ENCODE data around the gene TMEM132E.

The TMEM132E gene

DNA sequence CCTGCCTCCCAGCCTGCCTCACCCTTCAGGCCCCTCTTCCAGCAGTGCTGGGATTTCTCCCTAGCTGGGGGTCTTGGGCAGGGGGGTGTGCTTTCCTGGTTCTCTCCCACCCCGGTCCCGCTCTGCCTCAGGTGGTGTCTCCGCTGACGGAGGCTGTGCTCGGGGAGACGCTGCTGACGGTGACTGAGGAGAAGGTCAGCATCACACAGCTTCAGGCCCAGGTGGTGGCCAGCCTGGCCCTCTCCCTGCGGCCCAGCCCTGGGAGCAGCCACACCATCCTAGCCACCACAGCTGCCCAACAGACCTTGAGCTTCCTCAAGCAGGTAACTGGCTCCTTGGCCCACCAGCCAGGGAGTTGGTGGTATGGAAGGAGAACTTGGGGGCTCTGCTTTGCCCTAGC lies 56.5 kb downstream of the TMEM132E start:
- no peak for DNase-seq (ENCODE audit: low spot score)

DNA sequence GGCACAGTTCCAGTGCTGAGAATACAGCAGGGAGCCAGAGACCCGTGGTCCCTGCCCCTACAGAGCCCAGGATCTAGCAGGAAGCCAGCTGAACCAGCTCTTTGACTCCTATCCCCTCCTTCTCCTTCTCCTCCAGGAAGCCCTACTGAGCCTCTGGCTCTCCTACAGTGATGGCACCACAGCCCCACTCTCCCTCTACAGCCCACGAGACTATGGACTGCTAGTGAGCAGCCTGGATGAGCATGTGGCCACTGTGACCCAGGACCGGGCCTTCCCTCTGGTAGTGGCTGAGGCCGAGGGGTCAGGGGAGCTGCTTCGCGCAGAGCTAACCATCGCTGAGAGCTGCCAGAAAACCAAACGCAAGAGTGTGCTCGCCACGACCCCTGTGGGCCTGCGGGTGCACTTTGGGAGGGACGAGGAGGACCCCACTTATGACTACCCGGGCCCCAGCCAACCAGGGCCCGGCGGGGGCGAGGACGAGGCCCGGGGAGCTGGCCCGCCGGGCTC lies 57.7 kb downstream of the TMEM132E start:
- no peak for DNase-seq (ENCODE audit: low spot score)

DNA sequence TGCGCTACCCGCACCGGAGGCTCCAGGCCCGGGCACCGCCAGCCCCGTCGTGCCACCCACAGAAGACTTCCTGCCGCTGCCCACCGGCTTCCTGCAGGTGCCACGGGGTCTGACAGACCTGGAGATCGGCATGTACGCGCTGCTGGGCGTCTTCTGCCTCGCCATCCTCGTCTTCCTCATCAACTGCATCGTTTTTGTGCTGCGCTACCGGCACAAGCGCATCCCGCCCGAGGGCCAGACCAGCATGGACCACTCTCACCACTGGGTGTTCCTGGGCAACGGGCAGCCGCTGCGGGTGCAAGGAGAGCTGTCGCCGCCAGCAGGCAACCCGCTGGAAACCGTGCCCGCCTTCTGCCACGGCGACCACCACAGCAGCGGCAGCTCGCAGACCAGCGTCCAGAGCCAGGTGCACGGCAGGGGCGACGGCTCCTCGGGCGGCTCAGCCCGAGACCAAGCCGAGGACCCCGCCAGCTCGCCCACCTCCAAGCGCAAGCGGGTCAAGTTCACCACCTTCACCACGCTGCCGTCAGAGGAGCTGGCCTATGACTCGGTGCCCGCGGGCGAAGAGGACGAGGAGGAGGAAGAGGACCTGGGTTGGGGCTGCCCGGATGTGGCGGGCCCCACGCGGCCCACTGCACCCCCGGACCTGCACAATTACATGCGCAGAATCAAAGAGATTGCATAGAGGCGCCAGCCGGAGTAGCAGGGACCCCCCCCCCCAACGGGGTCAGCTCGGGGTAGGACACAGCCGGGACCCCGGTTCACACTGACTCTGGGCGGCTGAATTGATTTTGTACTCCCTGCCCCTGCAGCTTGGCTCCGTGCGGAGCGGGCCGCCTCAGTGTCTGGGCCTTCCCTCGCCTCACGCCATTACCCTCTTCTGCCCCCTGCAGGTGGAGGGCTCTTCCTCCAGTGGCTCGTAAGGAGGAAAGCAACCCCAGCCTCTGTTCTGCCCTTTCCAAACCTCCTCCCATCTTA lies 58.5 kb downstream of the TMEM132E start:
- peak; percentile 71 for DNase-seq (ENCODE audit: low spot score)

- no peak for DNase-seq (ENCODE audit: low spot score)
Observed at GRCh38 chr17:34638526-34639260, 59.3 kb downstream of the TMEM132E start.

DNA sequence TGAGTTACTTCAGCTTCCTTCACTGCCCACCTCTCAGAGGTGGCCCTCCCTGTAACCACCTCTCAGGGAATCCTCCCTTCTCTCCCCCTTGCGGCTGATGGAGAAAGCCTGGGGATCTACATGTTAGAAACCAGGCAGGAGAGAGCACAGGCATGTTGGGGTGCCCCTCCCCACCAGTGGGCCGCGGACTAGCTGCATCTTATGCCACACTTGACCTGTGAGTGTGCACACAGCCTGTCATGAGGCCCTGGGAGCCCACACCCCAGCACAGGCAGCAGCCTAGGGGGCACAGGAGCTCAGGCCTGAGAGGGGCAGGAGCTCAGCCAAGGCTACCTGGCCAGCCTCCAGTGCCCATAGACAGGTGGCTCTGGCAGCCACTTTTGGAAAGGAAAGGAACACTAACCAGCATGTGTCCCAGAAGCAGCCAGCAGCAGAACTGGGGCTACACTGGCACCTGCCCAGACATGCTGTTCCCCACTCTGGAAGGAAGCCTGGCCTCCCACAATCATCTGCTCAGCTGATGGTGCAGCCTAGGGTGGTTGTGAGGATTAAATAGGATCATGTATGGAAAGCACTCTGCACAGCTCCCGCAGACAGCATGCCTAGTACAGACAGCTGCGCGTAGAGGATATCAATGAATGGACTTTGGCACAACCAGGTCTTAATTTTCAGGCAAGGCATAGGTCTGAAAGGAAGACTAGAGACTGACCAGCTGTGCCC lies 60.5 kb downstream of the TMEM132E start:
- no peak for DNase-seq (ENCODE audit: low spot score)

DNA sequence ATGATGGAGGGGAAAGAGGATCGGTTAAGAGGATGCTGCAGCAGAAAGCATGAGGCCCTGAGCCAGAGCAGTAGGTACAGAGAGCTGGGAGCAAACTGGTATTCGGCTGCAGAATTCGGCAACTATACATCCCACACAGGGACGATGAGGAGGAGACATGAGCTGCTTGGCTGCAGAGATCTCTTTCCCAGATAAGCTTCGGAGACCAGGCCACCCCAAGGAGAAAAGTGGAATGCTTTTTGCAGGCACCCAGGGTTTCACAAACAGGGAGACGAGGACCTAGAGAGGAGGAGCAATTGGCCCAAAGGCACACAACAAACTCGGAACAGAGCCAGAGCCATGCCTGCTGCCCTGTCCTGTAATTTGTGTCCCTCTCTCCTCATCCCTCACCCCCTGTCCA lies 62.0 kb downstream of the TMEM132E start:
- no peak for DNase-seq (ENCODE audit: low spot score)

GRCh38 chr17:34644941-34645550 lies 65.7 kb downstream of the TMEM132E start:
- DNase-seq (ENCODE audit: low spot score) = no peak

GRCh38 chr17:34645594-34645993 lies 66.2 kb downstream of the TMEM132E start:
- DNase-seq (ENCODE audit: low spot score) = no peak

GRCh38 chr17:34647511-34647910 lies 68.1 kb downstream of the TMEM132E start:
- DNase-seq (ENCODE audit: low spot score) = no peak

GRCh38 chr17:34650051-34650750 lies 70.8 kb downstream of the TMEM132E start:
- no peak for DNase-seq (ENCODE audit: low spot score)

GRCh38 chr17:34651402-34651811 lies 72.0 kb downstream of the TMEM132E start:
- DNase-seq (ENCODE audit: low spot score) = no peak

DNA sequence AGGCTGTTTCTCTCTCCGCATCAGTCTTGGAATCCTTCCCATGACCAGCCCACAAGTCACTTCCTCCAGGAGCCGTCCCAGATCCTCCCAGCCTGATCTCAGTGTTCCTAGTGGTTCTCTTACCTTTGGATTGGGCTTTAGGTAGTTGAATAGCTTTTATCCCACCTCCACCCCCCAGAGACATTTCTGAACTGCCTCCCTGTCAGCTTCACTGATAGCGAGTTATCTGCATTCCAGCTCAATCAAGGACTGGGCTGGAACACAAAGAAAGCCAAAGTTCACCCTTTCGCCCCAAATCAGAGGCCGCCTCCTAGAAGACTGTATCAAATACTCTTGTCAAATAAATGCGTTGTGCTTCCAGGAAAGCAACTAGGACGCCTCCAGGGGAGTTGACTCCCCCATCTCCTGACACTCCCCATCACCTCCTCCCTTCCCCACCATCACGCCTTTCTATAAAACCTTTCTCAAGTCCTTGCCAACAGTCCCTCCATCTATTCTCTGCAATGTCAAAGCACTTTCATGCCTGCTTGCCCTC lies 72.7 kb downstream of the TMEM132E start:
- no peak for DNase-seq (ENCODE audit: low spot score)

GRCh38 chr17:34653511-34653910 lies 74.1 kb downstream of the TMEM132E start:
- DNase-seq (ENCODE audit: low spot score) = no peak

DNA sequence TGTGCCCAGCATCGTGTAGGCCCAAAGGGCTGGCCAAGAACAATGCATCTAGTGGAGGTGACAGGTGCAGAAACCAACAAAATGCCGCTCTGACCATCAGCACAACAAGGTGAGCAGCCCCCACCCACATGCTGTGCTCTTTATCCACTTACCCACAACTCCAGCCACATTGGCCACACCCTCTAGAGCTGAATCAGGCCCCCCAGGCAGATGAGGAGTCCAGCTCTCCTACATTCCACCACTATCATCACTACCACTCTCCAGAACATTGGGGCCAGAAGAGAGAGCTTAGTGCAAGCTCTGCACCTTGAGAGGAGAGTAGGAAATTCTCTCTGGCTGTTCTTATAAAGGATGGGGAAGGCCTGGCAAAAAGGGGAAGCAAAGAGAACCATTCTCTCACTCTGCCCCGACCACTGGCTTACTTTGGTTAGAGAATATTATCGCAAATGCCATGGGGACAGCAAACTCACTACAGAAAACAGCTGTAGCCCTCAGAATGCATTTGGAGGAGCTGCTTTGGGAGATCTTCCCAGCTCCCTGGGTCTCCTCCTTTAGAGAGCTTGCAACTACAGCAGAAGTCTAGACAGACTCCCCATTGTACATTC lies 75.0 kb downstream of the TMEM132E start:
- no peak for DNase-seq (ENCODE audit: low spot score)

DNA sequence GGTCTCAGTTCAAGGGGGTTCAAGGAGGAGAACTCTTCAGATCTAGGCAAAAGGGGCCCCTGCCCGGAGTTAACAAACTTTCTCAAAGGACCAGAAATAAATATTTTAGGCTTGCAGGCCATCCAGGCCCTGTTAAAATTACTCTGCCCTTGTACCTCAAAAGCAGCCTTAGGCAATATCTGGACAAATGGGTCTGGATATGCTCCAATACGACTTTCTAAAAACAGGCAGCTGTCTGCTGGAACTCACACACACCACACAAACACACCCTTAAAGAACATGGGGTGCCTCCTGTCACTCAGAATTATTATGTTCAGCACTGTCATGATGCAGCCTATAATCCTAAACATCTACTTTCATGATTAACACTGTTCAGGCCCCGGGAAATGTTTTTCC lies 75.5 kb downstream of the TMEM132E start:
- no peak for DNase-seq (ENCODE audit: low spot score)

GRCh38 chr17:34656801-34657200 lies 77.4 kb downstream of the TMEM132E start:
- no peak for DNase-seq (ENCODE audit: low spot score)

DNA sequence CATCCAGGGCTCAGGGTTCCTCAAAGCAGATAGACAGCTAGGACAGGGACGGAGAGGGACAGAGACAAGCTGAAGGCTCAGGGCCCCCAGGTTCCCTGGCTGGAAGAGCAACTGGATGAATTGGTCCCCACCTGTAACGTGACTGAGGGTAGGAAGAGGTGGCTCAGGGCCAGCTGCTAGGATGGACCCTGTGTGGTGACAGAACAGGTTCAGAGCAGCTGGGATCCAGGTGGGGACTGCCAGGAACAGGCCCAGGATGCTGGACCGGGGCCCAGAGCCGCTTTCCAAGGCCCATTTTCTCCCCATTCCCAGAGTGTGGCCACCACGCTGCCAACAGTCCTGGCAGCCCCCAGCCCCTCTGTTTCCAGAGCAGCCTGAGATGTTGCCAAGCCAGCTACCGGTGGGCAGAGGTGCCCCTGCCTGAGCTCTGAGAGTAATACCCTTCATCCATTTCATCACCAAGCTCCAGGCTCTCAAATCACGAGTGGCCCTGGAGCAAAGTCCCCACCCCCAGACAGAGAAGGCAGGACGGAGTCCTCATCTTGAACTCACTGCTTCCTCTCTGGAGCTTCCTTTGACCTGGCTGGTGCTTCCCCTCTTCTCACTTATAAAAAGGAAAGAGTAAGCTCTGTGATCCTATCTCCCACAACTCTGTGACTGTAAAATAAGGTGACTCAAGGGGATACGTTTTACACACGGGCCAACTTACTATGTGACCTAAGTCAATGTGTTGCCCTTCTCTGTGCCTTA lies 79.6 kb downstream of the TMEM132E start:
- DNase-seq (ENCODE audit: low spot score) = no peak

GRCh38 chr17:34663714-34664113 lies 84.3 kb downstream of the TMEM132E start:
- no peak for DNase-seq (ENCODE audit: low spot score)

GRCh38 chr17:34665150-34665806 lies 85.9 kb downstream of the TMEM132E start:
- DNase-seq (ENCODE audit: low spot score) = no peak

All from kidney tubule cell (primary cell).